HCT116 (cell line): Measurements from ENCODE around the gene E2F6. TPM values are rescaled to one million over a fixed set of nuclear protein-coding genes. Genes with fewer than 3 reads are reported as not detected.

Experiments used
- ATAC-seq: fragments of 200-7000 bp; cut with Tn5 transposase; 2 replicates; pipeline ENCODE4 v1.9.1; 2020; ENCODE audit warnings: mild to moderate bottlenecking, moderate library complexity
- BruUV-seq: library from RNA; stranded (reverse); fragments of 400-500 nt; replicated peaks from 2 replicates; lab custom pipeline; 2021; lab: Mats Ljungman, UMichigan
- CTCF ChIA-PET: fragments of 300-600 bp; sonication (Branson Sonifier 250); formaldehyde crosslinking; loops from one replicate; lab custom pipeline; 2021; ENCODE audit warnings: antibody characterized with exemption; lab: Charles Lee
- POLR2A ChIA-PET: fragments of 300-600, 350-600 bp; sonication (Branson Sonifier 250); formaldehyde crosslinking; loops from one replicate; lab custom pipeline; 2021; ENCODE audit warnings: antibody characterized with exemption; lab: Charles Lee
- RAD21 ChIA-PET, 2 experiments: fragments of 300-600 bp; sonication (Branson Sonifier 250); formaldehyde crosslinking; loops; one replicate each; lab custom pipeline; 2023; ENCODE audit warnings: low total read pairs in 2 of 2; ENCODE audit not compliant: uncharacterized antibody in 2 of 2, unreplicated experiment in 2 of 2, low non-redundant PET in 1 of 2; lab: Charles Lee
- DNase-seq: peaks from one replicate; pipeline ENCODE4 v3.0.0-alpha.2; 2010; ENCODE audit warnings: low read depth, low spot score
- H2AFZ ChIP-seq: fragments of 200-600 bp; shearing (Covaris generic), sonication (generic); 2 replicates; pipeline ENCODE4 v1.6.1; 2017; ENCODE audit warnings: low read depth, mixed run types, mixed read lengths, antibody characterized with exemption, low read length; ENCODE audit not compliant: poor library complexity, severe bottlenecking
- H3K27ac ChIP-seq: 2 replicates; pipeline ENCODE4 v1.5.1; 2012; ENCODE audit warnings: low read depth, low read length
- H3K27me3 ChIP-seq: fragments of 200-600 bp; sonication (generic); 2 replicates; pipeline ENCODE4 v1.6.1; 2016; ENCODE audit warnings: mixed run types, low read length, mixed read lengths; ENCODE audit not compliant: insufficient read depth
- H3K36me3 ChIP-seq, 2 experiments: fragments of 200-500 bp in 1 of 2; fragments of 200-600 bp in 1 of 2; sonication (Bioruptor generic) in 1 of 2; sonication (generic) in 1 of 2; 2 replicates each; pipeline versions ENCODE4 v1.5.1 to v1.6.1; 2014 to 2016; ENCODE audit warnings: low read length in 2 of 2, inconsistent platforms in 1 of 2, mixed read lengths in 1 of 2, mixed run types in 1 of 2; ENCODE audit not compliant: insufficient read depth in 2 of 2, control insufficient read depth in 1 of 2
- H3K4me1 ChIP-seq, 2 experiments: fragments of 200-600 bp in 1 of 2; sonication (generic) in 1 of 2; 2 replicates each; pipeline versions ENCODE4 v1.5.1 to v1.6.1; 2012 to 2017; ENCODE audit warnings: low read length in 2 of 2, inconsistent platforms in 1 of 2, mild to moderate bottlenecking in 1 of 2, mixed read lengths in 1 of 2, mixed run types in 1 of 2, moderate library complexity in 1 of 2; ENCODE audit not compliant: insufficient read depth in 2 of 2, control insufficient read depth in 1 of 2
- H3K4me2 ChIP-seq: fragments of 200-600 bp; sonication (generic); 2 replicates; pipeline ENCODE4 v1.6.1; 2017; ENCODE audit warnings: mixed run types, low read length, mixed read lengths
- H3K4me3 ChIP-seq, 2 experiments: fragments of 200-600 bp in 1 of 2; sonication (generic) in 1 of 2; replicated peaks in 1 of 2; 2 replicates each; pipeline ENCODE4 v1.5.1; 2011 to 2016; ENCODE audit warnings: low read length in 2 of 2, control low read depth in 1 of 2, low read depth in 1 of 2, mild to moderate bottlenecking in 1 of 2, mixed read lengths in 1 of 2, mixed run types in 1 of 2
- H3K79me2 ChIP-seq: fragments of 200-600 bp; sonication (generic); 2 replicates; pipeline ENCODE4 v1.6.1; 2017; ENCODE audit warnings: mild to moderate bottlenecking, mixed run types, low read length, moderate library complexity, mixed read lengths; ENCODE audit not compliant: insufficient read depth
- H3K9ac ChIP-seq: fragments of 200-600 bp; sonication (generic); 2 replicates; pipeline ENCODE4 v1.6.1; 2016; ENCODE audit warnings: low read length, mixed read lengths
- H3K9me2 ChIP-seq: fragments of 200-600 bp; sonication (generic), shearing (Covaris generic); 2 replicates; pipeline ENCODE4 v1.6.1; 2017; ENCODE audit warnings: mixed run types, mild to moderate bottlenecking, moderate library complexity; ENCODE audit not compliant: insufficient read depth
- H3K9me3 ChIP-seq, 2 experiments: fragments of 200-500 bp in 1 of 2; fragments of 200-600 bp in 1 of 2; sonication (Bioruptor generic) in 1 of 2; sonication (generic) in 1 of 2; 2 replicates each; pipeline ENCODE4 v1.6.1; 2014 to 2017; ENCODE audit warnings: low read length in 2 of 2, mixed read lengths in 2 of 2, inconsistent platforms in 1 of 2, low read depth in 1 of 2, mild to moderate bottlenecking in 1 of 2, mixed run types in 1 of 2, moderate library complexity in 1 of 2; ENCODE audit not compliant: control insufficient read depth in 1 of 2, insufficient read depth in 1 of 2
- H4K20me1 ChIP-seq: fragments of 200-600 bp; sonication (generic), shearing (Covaris generic); 2 replicates; pipeline ENCODE4 v1.6.1; 2017; ENCODE audit warnings: mixed run types, mild to moderate bottlenecking, moderate library complexity; ENCODE audit not compliant: insufficient read depth
- CBX3 ChIP-seq: IDR thresholded peaks from 2 replicates; pipeline ENCODE4 v1.6.1; 2012; ENCODE audit warnings: low read depth
- CTCF ChIP-seq, 3 experiments: fragments of 200-600 bp in 1 of 3; sonication (generic) in 1 of 3; IDR thresholded peaks in 2 of 3; conservative IDR thresholded peaks in 1 of 3; 2 replicates each; pipeline ENCODE4 v1.5.1; 2012 to 2017; ENCODE audit warnings: low read depth in 2 of 3, low read length in 2 of 3, antibody characterized with exemption in 1 of 3, borderline replicate concordance in 1 of 3, control low read depth in 1 of 3, mild to moderate bottlenecking in 1 of 3, mixed read lengths in 1 of 3, mixed run types in 1 of 3, moderate library complexity in 1 of 3; ENCODE audit not compliant: insufficient read depth in 1 of 3
- EGR1 ChIP-seq: IDR thresholded peaks from 2 replicates; pipeline ENCODE4 v1.6.1; 2012; ENCODE audit warnings: low read depth
- EZH2phosphoT487 ChIP-seq: fragments of 200-600 bp; IDR thresholded peaks from 2 replicates; pipeline ENCODE4 v1.6.1; 2018; ENCODE audit warnings: antibody characterized with exemption, borderline replicate concordance
- JUND ChIP-seq: IDR thresholded peaks from 2 replicates; pipeline ENCODE4 v1.6.1; 2012
- POLR2A ChIP-seq: IDR thresholded peaks from 2 replicates; pipeline ENCODE4 v1.7.0; 2011; ENCODE audit warnings: borderline replicate concordance; ENCODE audit not compliant: insufficient read depth, insufficient read length; ENCODE audit errors: extremely low read depth
- POLR2AphosphoS5 ChIP-seq: IDR thresholded peaks from 2 replicates; pipeline ENCODE4 v1.6.1; 2011; ENCODE audit warnings: mild to moderate bottlenecking, low read depth, low read length, moderate library complexity
- REST ChIP-seq: IDR thresholded peaks from 2 replicates; pipeline ENCODE4 v1.6.1; 2012; ENCODE audit warnings: low read depth
- SIN3A ChIP-seq: IDR thresholded peaks from 2 replicates; pipeline ENCODE4 v1.6.1; 2012; ENCODE audit warnings: low read depth
- SP1 ChIP-seq: IDR thresholded peaks from 2 replicates; pipeline ENCODE4 v1.6.1; 2012; ENCODE audit warnings: low read depth
- YY1 ChIP-seq: IDR thresholded peaks from 2 replicates; pipeline ENCODE4 v1.6.1; 2011; ENCODE audit warnings: low read length, low read depth, moderate library complexity, mild to moderate bottlenecking; ENCODE audit not compliant: insufficient replicate concordance; ENCODE audit errors: extremely low read depth
- ZBTB33 ChIP-seq: IDR thresholded peaks from 2 replicates; pipeline ENCODE4 v1.6.1; 2011; ENCODE audit warnings: mild to moderate bottlenecking, low read length, moderate library complexity; ENCODE audit not compliant: insufficient replicate concordance; ENCODE audit errors: extremely low read depth
- ZFX ChIP-seq: fragments of 450-650 bp; IDR thresholded peaks from 2 replicates; pipeline ENCODE4 v1.6.1; 2017
- ZNF274 ChIP-seq: fragments of 200-500 bp; sonication (Bioruptor generic); IDR thresholded peaks from 2 replicates; pipeline ENCODE4 v1.6.1; 2014; ENCODE audit warnings: mild to moderate bottlenecking, low read depth, low read length, inconsistent platforms
- intact Hi-C: fragments of 100-400 bp; cut with micrococcal nuclease; formaldehyde crosslinking; loops from 2 replicates; pipeline ENCODE4 v1.10.0; 2022
- total RNA-seq: library from RNA; stranded (reverse); gene quantifications from one replicate; pipeline ENCODE4 v1.2.1, GENCODE V29; 2021; ENCODE audit not compliant: unreplicated experiment

E2F6 gene
- total RNA-seq, 1 experiment from 2014 or later = 22.8 TPM

GRCh38 chr2:11492244-11492643 is 26.3 kb upstream of the E2F6 start:
- no peaks in the 10 kb centered on the region for H3K9me3 ChIP-seq
- intact Hi-C loops = no loop called here
- no peak overlapping the region for H2AFZ ChIP-seq
- H4K20me1 ChIP-seq = no peaks in the 10 kb centered on the region
- no peak overlapping the region for H3K4me2 ChIP-seq
- ChIA-PET POLR2A (no interaction called here), CTCF (interaction anchor here (0.8 kb wide), 1 partner anchor 14 kb away, joined by 3 read pairs; no protein-coding TSS in a partner anchor), RAD21 (no interaction called here)
- H3K4me1 ChIP-seq = no peaks in the 10 kb centered on the region
- TF ChIP-seq ZBTB33 (no peak), SIN3A (no peak), POLR2AphosphoS5 (no peak), POLR2A (no peak), YY1 (no peak), CBX3 (no peak), REST (no peak), SP1 (no peak), EGR1 (no peak), EZH2phosphoT487 (no peak), ZNF274 (no peak), CTCF (IDR thresholded peaks at IDR 0.05 in 2 of 3, conservative IDR thresholded peaks at IDR 0.05 in 1 of 3; ENCODE audit: borderline replicate concordance in 1 of 3, insufficient read depth in 1 of 3, low read depth in 2 of 3, low read length in 2 of 3) (no peak), ZFX (no peak), JUND (no peak)
- no peaks in the 10 kb centered on the region for H3K36me3 ChIP-seq
- no peaks in the 10 kb centered on the region for H3K27me3 ChIP-seq
- H3K27ac ChIP-seq = no peak overlapping the region
- no peak overlapping the region for H3K4me3 ChIP-seq
- no peaks in the 10 kb centered on the region for H3K79me2 ChIP-seq
- H3K9me2 ChIP-seq = no peaks in the 10 kb centered on the region
- no peak overlapping the region for H3K9ac ChIP-seq
- BruUV-seq = no TSS peak
- DNase-seq = no peak
- no peak for ATAC-seq
